ENCODE measurements around the gene ADORA2B.

The ADORA2B gene

GRCh38 chr17:15999141-15999973 lies 54.4 kb downstream of the ADORA2B start, which contains the start of the genes TTC19 and ZSWIM7:
TSS of gene TTC19 (plus strand) at chr17:15999824. CDS start at chr17:15999849, 25 bp downstream.
TSS of gene ZSWIM7 (minus strand) at chr17:15999704. CDS start at chr17:15999594, 110 bp downstream.
- peak; percentile 77 for DNase-seq

GRCh38 chr17:15999974-16000827 lies 55.3 kb downstream of the ADORA2B start:
- DNase-seq = no peak

- no peak for DNase-seq
Measured at GRCh38 chr17:16001226-16001897, 56.4 kb downstream of the ADORA2B start.

- no peak for DNase-seq
Measured at GRCh38 chr17:16002708-16003260, 57.9 kb downstream of the ADORA2B start.

GRCh38 chr17:16003841-16004240 lies 58.9 kb downstream of the ADORA2B start:
- no peak for DNase-seq

- DNase-seq = no peak
Measured at GRCh38 chr17:16005636-16006035, 60.7 kb downstream of the ADORA2B start.

- no peak for DNase-seq
Measured at GRCh38 chr17:16007439-16007838, 62.5 kb downstream of the ADORA2B start.

GRCh38 chr17:16013943-16014407 lies 69.0 kb downstream of the ADORA2B start:
- DNase-seq = no peak

- DNase-seq = no peak
Measured at GRCh38 chr17:16019347-16019746, 74.4 kb downstream of the ADORA2B start.

- no peak for DNase-seq
Measured at GRCh38 chr17:16023881-16024280, 79.0 kb downstream of the ADORA2B start.

- no peak for DNase-seq
Measured at GRCh38 chr17:16025202-16025601, 80.3 kb downstream of the ADORA2B start.

All from NCI-H524 treated with DMSO at 0.1 percent for 48 hours (cell line).